IMR-90 (cell line): Measurements from ENCODE around the gene SMC1B. TPM values are rescaled to one million over a fixed set of nuclear protein-coding genes. Genes with fewer than 3 reads are reported as not detected.

Source experiments
- ATAC-seq: fragments of 200-7000 bp; cut with Tn5 transposase; 2 replicates; pipeline ENCODE4 v1.9.1; 2020; ENCODE audit warnings: low read depth, mild to moderate bottlenecking, moderate library complexity
- BruUV-seq: library from RNA; stranded (reverse); fragments of 400-500 nt; replicated peaks from 2 replicates; lab custom pipeline; 2021; lab: Mats Ljungman, UMichigan
- CTCF ChIA-PET: fragments of 300-600 bp; formaldehyde crosslinking; extraction: SDS; loops from one replicate; lab custom pipeline; 2021; ENCODE audit warnings: antibody characterized with exemption; lab: Yijun Ruan, JAX
- POLR2A ChIA-PET: fragments of 300-600 bp; sonication (Branson Sonifier 250); formaldehyde crosslinking; loops from one replicate; lab custom pipeline; 2022; ENCODE audit warnings: antibody characterized with exemption; ENCODE audit not compliant: unreplicated experiment; lab: Charles Lee
- DNase-seq: peaks from one replicate; pipeline ENCODE4 v3.0.0; 2013
- H2AFZ ChIP-seq: replicated peaks from 2 replicates; pipeline ENCODE3; 2013; ENCODE audit warnings: low read length, mild to moderate bottlenecking; ENCODE audit not compliant: poor library complexity
- H2AK5ac ChIP-seq: 2 replicates; pipeline ENCODE4 v1.6.1; 2013; ENCODE audit warnings: low read depth, low read length, inconsistent platforms
- H2AK9ac ChIP-seq: replicated peaks from 2 replicates; pipeline ENCODE3; 2013; ENCODE audit warnings: mild to moderate bottlenecking, low read depth, low read length, moderate library complexity; ENCODE audit not compliant: poor library complexity
- H2BK120ac ChIP-seq: 2 replicates; pipeline ENCODE4 v1.6.1; 2013; ENCODE audit warnings: low read depth, low read length, inconsistent platforms
- H2BK15ac ChIP-seq: 3 replicates; pipeline ENCODE4 v1.6.1; 2013; ENCODE audit warnings: low read depth, low read length, inconsistent platforms
- H2BK20ac ChIP-seq: 2 replicates; pipeline ENCODE4 v1.6.1; 2013; ENCODE audit warnings: low read depth, mild to moderate bottlenecking, inconsistent platforms, low read length, moderate library complexity
- H2BK5ac ChIP-seq: 2 replicates; pipeline ENCODE4 v1.6.1; 2013; ENCODE audit warnings: mild to moderate bottlenecking, low read depth, low read length, inconsistent platforms; ENCODE audit not compliant: poor library complexity, severe bottlenecking
- H3K14ac ChIP-seq: replicated peaks from 2 replicates; pipeline ENCODE4 v1.6.1; 2013; ENCODE audit warnings: low read depth, low read length, inconsistent platforms
- H3K18ac ChIP-seq: 2 replicates; pipeline ENCODE4 v1.6.1; 2013; ENCODE audit warnings: low read depth, low read length, control low read depth
- H3K23ac ChIP-seq: 2 replicates; pipeline ENCODE4 v1.6.1; 2013; ENCODE audit warnings: low read depth, low read length, inconsistent platforms
- H3K27ac ChIP-seq: 2 replicates; pipeline ENCODE4 v1.5.1; 2013; ENCODE audit warnings: mild to moderate bottlenecking, control low read depth, low read length; ENCODE audit not compliant: insufficient read depth
- H3K27me3 ChIP-seq: 2 replicates; pipeline ENCODE4 v1.6.1; 2013; ENCODE audit warnings: low read length; ENCODE audit not compliant: control insufficient read depth, insufficient read depth
- H3K36me3 ChIP-seq: 2 replicates; pipeline ENCODE4 v1.6.1; 2013; ENCODE audit warnings: low read length, mixed read lengths; ENCODE audit not compliant: control insufficient read depth, insufficient read depth
- H3K4ac ChIP-seq: 2 replicates; pipeline ENCODE4 v1.6.1; 2013; ENCODE audit warnings: low read depth, low read length, inconsistent platforms
- H3K4me1 ChIP-seq: 2 replicates; pipeline ENCODE4 v1.6.1; 2013; ENCODE audit warnings: low read length, mixed read lengths; ENCODE audit not compliant: control insufficient read depth, insufficient read depth
- H3K4me2 ChIP-seq: 2 replicates; pipeline ENCODE4 v1.6.1; 2013; ENCODE audit warnings: low read depth, mild to moderate bottlenecking, control low read depth, low read length, moderate library complexity
- H3K4me3 ChIP-seq: 2 replicates; pipeline ENCODE4 v1.5.1; 2013; ENCODE audit warnings: low read depth, mild to moderate bottlenecking, control low read depth, low read length, moderate library complexity; ENCODE audit not compliant: insufficient read depth
- H3K56ac ChIP-seq: 2 replicates; pipeline ENCODE4 v1.6.1; 2013; ENCODE audit warnings: low read length, inconsistent platforms; ENCODE audit not compliant: insufficient read depth; ENCODE audit errors: extremely low read depth
- H3K79me1 ChIP-seq, 2 experiments: 2 replicates each; pipeline ENCODE4 v1.6.1; 2013; ENCODE audit warnings: low read length in 2 of 2, inconsistent platforms in 1 of 2, low read depth in 1 of 2
- H3K9ac ChIP-seq: 2 replicates; pipeline ENCODE4 v1.6.1; 2013; ENCODE audit warnings: low read depth, low read length, control low read depth
- H3K9me1 ChIP-seq: 2 replicates; pipeline ENCODE4 v1.6.1; 2013; ENCODE audit warnings: low read length, inconsistent platforms; ENCODE audit not compliant: insufficient read depth
- H3K9me3 ChIP-seq: 2 replicates; pipeline ENCODE4 v1.6.1; 2013; ENCODE audit warnings: low read length; ENCODE audit not compliant: control insufficient read depth, insufficient read depth
- H4K20me1 ChIP-seq: 2 replicates; pipeline ENCODE4 v1.6.1; 2013; ENCODE audit warnings: low read length, inconsistent platforms; ENCODE audit not compliant: insufficient read depth
- H4K5ac ChIP-seq: 2 replicates; pipeline ENCODE4 v1.6.1; 2013; ENCODE audit warnings: mild to moderate bottlenecking, low read depth, low read length, control low read depth
- H4K8ac ChIP-seq, 2 experiments: 2 replicates each; pipeline ENCODE4 v1.6.1; 2013; ENCODE audit warnings: low read depth in 2 of 2, low read length in 2 of 2, control low read depth in 1 of 2, inconsistent platforms in 1 of 2
- H4K91ac ChIP-seq: 2 replicates; pipeline ENCODE4 v1.6.1; 2013; ENCODE audit warnings: low read depth, low read length, inconsistent platforms; ENCODE audit not compliant: insufficient read depth
- BHLHE40 ChIP-seq: fragments of 150-350 bp; IDR thresholded peaks from 2 replicates; pipeline ENCODE4 v1.6.1; 2016; ENCODE audit warnings: mild to moderate bottlenecking, low read depth, low read length
- CEBPB ChIP-seq: IDR thresholded peaks from 2 replicates; pipeline ENCODE4 v1.6.1; 2012; ENCODE audit warnings: low read depth, low read length, improper control_type of control experiment
- FOS ChIP-seq: fragments of 150-350 bp; IDR thresholded peaks from 2 replicates; pipeline ENCODE4 v1.6.1; 2016; ENCODE audit warnings: low read depth, low read length
- MAFK ChIP-seq: IDR thresholded peaks from 2 replicates; pipeline ENCODE4 v1.6.1; 2012; ENCODE audit warnings: low read depth, low read length, improper control_type of control experiment
- MAZ ChIP-seq: IDR thresholded peaks from 2 replicates; pipeline ENCODE4 v1.6.1; 2012; ENCODE audit warnings: low read depth, mild to moderate bottlenecking, low read length, improper control_type of control experiment, moderate library complexity, borderline replicate concordance
- MXI1 ChIP-seq: IDR thresholded peaks from 2 replicates; pipeline ENCODE4 v1.6.1; 2012; ENCODE audit warnings: low read depth, mild to moderate bottlenecking, low read length, moderate library complexity, borderline replicate concordance
- POLR2A ChIP-seq: IDR thresholded peaks from 2 replicates; pipeline ENCODE4 v1.6.1; 2012; ENCODE audit warnings: mild to moderate bottlenecking, low read depth, low read length
- RAD21 ChIP-seq: IDR thresholded peaks from 2 replicates; pipeline ENCODE4 v1.6.1; 2012; ENCODE audit warnings: low read length, improper control_type of control experiment
- RCOR1 ChIP-seq: IDR thresholded peaks from 2 replicates; pipeline ENCODE4 v1.6.1; 2012; ENCODE audit warnings: mild to moderate bottlenecking, low read length, improper control_type of control experiment; ENCODE audit not compliant: insufficient replicate concordance
- WGBS, 2 experiments: methylation state at CpG; one replicate each; pipeline versions ENCODE4 v1.1.5 to v1.1.7; 2013; ENCODE audit warnings: missing lambda C conversion rate in 2 of 2; ENCODE audit not compliant: insufficient read length in 1 of 2; ENCODE audit errors: extremely low coverage in 2 of 2; 5-methylcytosine and 5-hydroxymethylcytosine counted together
- dilution Hi-C: fragments of 300-500 bp; cut with HindIII; formaldehyde crosslinking; loops from one replicate; pipeline ENCODE4 v1.14.3; 2018; ENCODE audit warnings: low sequenced_read_pairs; ENCODE audit not compliant: unreplicated experiment
- in situ Hi-C: fragments of 300-500 bp; cut with MboI; formaldehyde crosslinking; loops from 3 replicates; pipeline ENCODE4 v1.14.3; 2019; ENCODE audit warnings: low sequenced_read_pairs, inconsistent platforms, mixed read lengths
- intact Hi-C: fragments of 100-400 bp; cut with micrococcal nuclease; formaldehyde crosslinking; loops from 2 replicates; pipeline ENCODE4 v1.10.0; 2022
- polyA plus RNA-seq, 3 experiments: library from polyadenylated mRNA; depleted of rRNA; stranded (reverse); fragments of >200 nt; gene quantifications; 2 replicates each; pipeline ENCODE4 v1.2.3, GENCODE V29; 2012; ENCODE audit warnings: low replicate concordance in 1 of 3
- total RNA-seq: library from RNA; depleted of rRNA; stranded (reverse); fragments of >200 nt; gene quantifications from 2 replicates; pipeline ENCODE4 v1.2.3, GENCODE V29; 2012
- TF ChIP-seq, protein P1 (sequence below): fragments of 150-350 bp; IDR thresholded peaks from 2 replicates; pipeline ENCODE4 v1.6.1; 2017; ENCODE audit warnings: mild to moderate bottlenecking, antibody characterized with exemption, low read length, low read depth
- TF ChIP-seq, protein P2 (sequence below): conservative IDR thresholded peaks from 2 replicates; pipeline ENCODE4 v1.5.1; 2012; ENCODE audit warnings: mild to moderate bottlenecking, low read depth, low read length, improper control_type of control experiment

The SMC1B gene
- total and polyA plus RNA-seq, 2 of the 4 experiments (the other 2 are of a cell fraction) = not detected

DNA sequence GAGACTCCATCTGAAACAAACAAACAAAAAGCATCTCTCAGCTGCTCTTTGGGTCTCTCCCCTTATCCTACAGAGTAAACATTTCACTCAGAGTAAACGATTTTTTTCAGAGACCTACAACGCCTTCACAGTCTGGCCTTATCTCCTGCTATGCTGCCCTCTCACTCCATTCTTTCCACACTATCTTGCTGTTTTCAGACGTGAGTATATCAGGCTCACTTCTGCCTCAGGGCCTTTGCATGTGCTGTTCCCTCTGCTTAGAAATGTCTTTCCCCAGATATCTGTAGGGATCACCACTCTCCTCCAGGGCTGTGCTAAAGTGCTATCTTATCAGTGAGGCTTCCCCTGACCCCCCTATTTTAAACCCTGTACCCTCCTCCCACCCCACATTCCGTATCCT, 6.6 kb upstream of the SMC1B start:
- Histone ChIP-seq H2AK9ac (no peak overlapping the region), H3K9me1 (no peaks in the 10 kb centered on the region), H3K18ac (no peak overlapping the region), H3K36me3 (no peaks in the 10 kb centered on the region; the same call in 1 of the 2 replicates), H2BK15ac (no peak overlapping the region), H4K20me1 (no peaks in the 10 kb centered on the region), H2AK5ac (no peak overlapping the region), H3K23ac (no peak overlapping the region), H2AFZ (no peak overlapping the region), H3K9ac (no peak overlapping the region), H3K4me1 (no peaks in the 10 kb centered on the region), H4K8ac (no peak overlapping the region), H3K9me3 (no peaks in the 10 kb centered on the region), H3K79me1 (no peaks in the 10 kb centered on the region), H3K4ac (no peak overlapping the region), H4K5ac (no peak overlapping the region), H2BK5ac (no peak overlapping the region), H3K14ac (no peak overlapping the region), H2BK20ac (no peak overlapping the region), H3K56ac (no peak overlapping the region), H4K91ac (no peak overlapping the region), H3K4me2 (no peak overlapping the region), H3K27ac (no peak overlapping the region), H3K4me3 (no peak overlapping the region), H3K27me3 (no peaks in the 10 kb centered on the region), H2BK120ac (no peak overlapping the region)
- 67% methylated on average over 4 of the region's 4 CpGs; no CpG with 5 or more reads in 1 of the 2 experiments for WGBS, 2 experiments
- intact Hi-C loops = no loop called here
- CTCF ChIA-PET = interaction anchor here (0.6 kb wide), 1 partner anchor 29 kb away, joined by 3 read pairs; no protein-coding TSS in a partner anchor
- dilution Hi-C loops = no loop called here
- DNase-seq (no peak), ATAC-seq (no peak)
- TF ChIP-seq, protein P1, sequence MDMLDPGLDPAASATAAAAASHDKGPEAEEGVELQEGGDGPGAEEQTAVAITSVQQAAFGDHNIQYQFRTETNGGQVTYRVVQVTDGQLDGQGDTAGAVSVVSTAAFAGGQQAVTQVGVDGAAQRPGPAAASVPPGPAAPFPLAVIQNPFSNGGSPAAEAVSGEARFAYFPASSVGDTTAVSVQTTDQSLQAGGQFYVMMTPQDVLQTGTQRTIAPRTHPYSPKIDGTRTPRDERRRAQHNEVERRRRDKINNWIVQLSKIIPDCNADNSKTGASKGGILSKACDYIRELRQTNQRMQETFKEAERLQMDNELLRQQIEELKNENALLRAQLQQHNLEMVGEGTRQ = no peak
- TF ChIP-seq RAD21 = no peak
- no peak for TF ChIP-seq POLR2A
- TF ChIP-seq MXI1 = no peak
- TF ChIP-seq MAZ = no peak
- TF ChIP-seq, protein P2, sequence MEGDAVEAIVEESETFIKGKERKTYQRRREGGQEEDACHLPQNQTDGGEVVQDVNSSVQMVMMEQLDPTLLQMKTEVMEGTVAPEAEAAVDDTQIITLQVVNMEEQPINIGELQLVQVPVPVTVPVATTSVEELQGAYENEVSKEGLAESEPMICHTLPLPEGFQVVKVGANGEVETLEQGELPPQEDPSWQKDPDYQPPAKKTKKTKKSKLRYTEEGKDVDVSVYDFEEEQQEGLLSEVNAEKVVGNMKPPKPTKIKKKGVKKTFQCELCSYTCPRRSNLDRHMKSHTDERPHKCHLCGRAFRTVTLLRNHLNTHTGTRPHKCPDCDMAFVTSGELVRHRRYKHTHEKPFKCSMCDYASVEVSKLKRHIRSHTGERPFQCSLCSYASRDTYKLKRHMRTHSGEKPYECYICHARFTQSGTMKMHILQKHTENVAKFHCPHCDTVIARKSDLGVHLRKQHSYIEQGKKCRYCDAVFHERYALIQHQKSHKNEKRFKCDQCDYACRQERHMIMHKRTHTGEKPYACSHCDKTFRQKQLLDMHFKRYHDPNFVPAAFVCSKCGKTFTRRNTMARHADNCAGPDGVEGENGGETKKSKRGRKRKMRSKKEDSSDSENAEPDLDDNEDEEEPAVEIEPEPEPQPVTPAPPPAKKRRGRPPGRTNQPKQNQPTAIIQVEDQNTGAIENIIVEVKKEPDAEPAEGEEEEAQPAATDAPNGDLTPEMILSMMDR = no peak
- no peak for TF ChIP-seq MAFK
- TF ChIP-seq RCOR1 = no peak
- no peak for TF ChIP-seq FOS
- no peak for TF ChIP-seq BHLHE40
- no peak for TF ChIP-seq CEBPB
- BruUV-seq = no TSS peak
- POLR2A ChIA-PET = no interaction called here
- in situ Hi-C loops = no loop called here
